A204.1 (cell line): Measurements from ENCODE around the gene KPTN.
"Not testable (repeated sequence)": the region's sequence is repeated elsewhere in the genome, so short reads cannot be mapped to it uniquely, and the experiment has no call there.

Experiments
- FAIRE-seq: peaks from 2 replicates; lab custom pipeline; 2012; peaks lifted over from hg19 to GRCh38; lab: Jason Lieb, UNC

Gene KPTN

GRCh38 chr19:47490847-47491246 lies 6.8 kb upstream of the KPTN start:
- FAIRE-seq = no peak

GRCh38 chr19:47490031-47490430 lies 6.0 kb upstream of the KPTN start:
- no peak for FAIRE-seq

- FAIRE-seq = no peak
Observed at GRCh38 chr19:47489072-47489914, 5.3 kb upstream of the KPTN start.

- no peak for FAIRE-seq
Observed at GRCh38 chr19:47487551-47488515, 3.8 kb upstream of the KPTN start.

- FAIRE-seq = no peak
Observed at GRCh38 chr19:47486900-47487299, 2.9 kb upstream of the KPTN start.

GRCh38 chr19:47486220-47486619 lies 2.2 kb upstream of the KPTN start:
- not testable (repeated sequence) for FAIRE-seq

GRCh38 chr19:47485210-47485609 lies 1.2 kb upstream of the KPTN start:
- no peak for FAIRE-seq

GRCh38 chr19:47483200-47483599 lies 819 bp downstream of the KPTN start:
- FAIRE-seq = no peak

GRCh38 chr19:47481460-47482052 lies 2.5 kb downstream of the KPTN start:
- FAIRE-seq = no peak

GRCh38 chr19:47480658-47481057 lies 3.4 kb downstream of the KPTN start:
- no peak for FAIRE-seq

GRCh38 chr19:47479701-47480503 lies 4.1 kb downstream of the KPTN start:
- FAIRE-seq = no peak

- FAIRE-seq = no peak
Observed at GRCh38 chr19:47476438-47476972, 7.5 kb downstream of the KPTN start.

GRCh38 chr19:47475465-47475864 lies 8.6 kb downstream of the KPTN start:
- no peak for FAIRE-seq

GRCh38 chr19:47473336-47473735 lies 10.7 kb downstream of the KPTN start:
- FAIRE-seq = no peak

GRCh38 chr19:47471733-47472457 lies 12.1 kb downstream of the KPTN start, which contains the start of gene SLC8A2:
TSS of gene SLC8A2 (minus strand) at chr19:47471893. CDS start at chr19:47466403, 5,490 bp downstream.
- FAIRE-seq = no peak

GRCh38 chr19:47471381-47471732 lies 12.7 kb downstream of the KPTN start:
- no peak for FAIRE-seq

GRCh38 chr19:47470447-47471195 lies 13.4 kb downstream of the KPTN start:
- FAIRE-seq = no peak

- no peak for FAIRE-seq
Observed at GRCh38 chr19:47469719-47470118, 14.3 kb downstream of the KPTN start.

GRCh38 chr19:47469363-47469700 lies 14.7 kb downstream of the KPTN start:
- no peak for FAIRE-seq

- no peak for FAIRE-seq
Observed at GRCh38 chr19:47467914-47468313, 16.1 kb downstream of the KPTN start.
